Gastroesophageal sphincter (tissue), 4 donors: ENCODE results near the gene UMPS. TPM values are rescaled to one million over a fixed set of nuclear protein-coding genes. Genes with fewer than 3 reads are reported as not detected.

Experiments used
- ATAC-seq: fragments of 150-250 bp; one replicate; pipeline ENCODE4 v1.9.1; 2016; ENCODE audit warnings: mild to moderate bottlenecking, moderate library complexity
- H3K27ac ChIP-seq, 4 donors: fragments of 200-600 bp; sonication (generic) in 3 of 4; 1 replicate in 3 of 4; 2 replicates in 1 of 4; pipeline ENCODE4 v1.5.1; 2016 to 2019
- H3K27me3 ChIP-seq: fragments of 200-600 bp; sonication (generic); one replicate; pipeline ENCODE4 v1.5.1; 2019
- H3K36me3 ChIP-seq, 2 donors: fragments of 200-600 bp; sonication (generic); one replicate each; pipeline ENCODE4 v1.5.1; 2019; ENCODE audit warnings: control low read depth in 1 of 2
- H3K4me1 ChIP-seq, 3 donors: fragments of 200-600 bp; sonication (generic); 1 replicate in 2 of 3; 2 replicates in 1 of 3; pipeline ENCODE4 v1.5.1; 2016 to 2019; ENCODE audit warnings: control low read depth in 2 of 3
- H3K4me3 ChIP-seq, 2 donors: fragments of 200-600 bp; sonication (generic); one replicate each; pipeline ENCODE4 v1.5.1; 2019; ENCODE audit warnings: mild to moderate bottlenecking in 1 of 2, moderate library complexity in 1 of 2
- H3K9me3 ChIP-seq, 3 donors: fragments of 200-600 bp; sonication (generic); one replicate each; pipeline ENCODE4 v1.5.1; 2017 to 2019; ENCODE audit warnings: control low read depth in 2 of 3
- EP300 ChIP-seq: sonication (generic); formaldehyde crosslinking; IDR thresholded peaks from one replicate; pipeline ENCODE4 v1.6.1; 2017; ENCODE audit warnings: antibody characterized with exemption, mild to moderate bottlenecking
- POLR2A ChIP-seq, 2 donors: fragments of 450-650 bp; IDR thresholded peaks; one replicate each; pipeline ENCODE4 v1.6.1; 2017; ENCODE audit warnings: antibody characterized with exemption in 2 of 2, mild to moderate bottlenecking in 2 of 2, moderate library complexity in 1 of 2
- POLR2AphosphoS5 ChIP-seq: sonication (generic); formaldehyde crosslinking; IDR thresholded peaks from one replicate; pipeline ENCODE4 v1.6.1; 2017; ENCODE audit warnings: antibody characterized with exemption
- WGBS, 2 donors: methylation state at CpG; one replicate each; pipeline ENCODE4 v1.1.5; 2018; ENCODE audit warnings: low coverage in 1 of 2; 5-methylcytosine and 5-hydroxymethylcytosine counted together
- total RNA-seq, 4 donors: library from RNA; depleted of rRNA; stranded (reverse); fragments of >200 nt; gene quantifications; one replicate each; pipeline ENCODE4 v1.1.0, GENCODE V29; 2016
- TF ChIP-seq, protein P1 (sequence below), 4 experiments: fragments of 200-600 bp in 2 of 4; fragments of 450-650 bp in 2 of 4; sonication (generic) in 1 of 4; IDR thresholded peaks; one replicate each; pipeline ENCODE4 v1.5.1; 2017 to 2019; ENCODE audit warnings: antibody characterized with exemption in 4 of 4, mild to moderate bottlenecking in 2 of 4, moderate library complexity in 2 of 4

The UMPS gene
- total RNA-seq, 4 donors from 2014 or later: 18.5 to 24.3 (median 20.7) TPM

DNA sequence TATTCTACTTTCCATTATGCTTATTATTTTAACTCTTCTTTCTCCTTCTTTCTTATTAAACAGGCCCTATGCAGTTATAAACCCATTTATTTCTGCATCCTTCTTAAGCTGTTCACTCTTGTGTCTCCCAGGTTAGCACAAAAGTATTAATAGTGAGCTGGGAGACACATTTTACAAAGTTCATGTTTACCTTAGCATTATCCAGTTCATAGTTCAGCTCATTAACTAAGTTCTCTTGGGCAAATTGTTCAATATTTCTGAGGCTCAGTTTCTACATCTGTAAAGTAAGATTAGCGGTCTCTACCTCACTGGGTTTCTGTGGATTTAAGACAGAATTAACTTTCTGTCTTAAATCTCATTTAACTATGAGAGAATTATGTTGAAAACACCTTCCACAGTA lies 31.2 kb upstream of the UMPS start:
- WGBS, 2 donors: 100% methylated on average over 1 of the region's 1 CpG

DNA sequence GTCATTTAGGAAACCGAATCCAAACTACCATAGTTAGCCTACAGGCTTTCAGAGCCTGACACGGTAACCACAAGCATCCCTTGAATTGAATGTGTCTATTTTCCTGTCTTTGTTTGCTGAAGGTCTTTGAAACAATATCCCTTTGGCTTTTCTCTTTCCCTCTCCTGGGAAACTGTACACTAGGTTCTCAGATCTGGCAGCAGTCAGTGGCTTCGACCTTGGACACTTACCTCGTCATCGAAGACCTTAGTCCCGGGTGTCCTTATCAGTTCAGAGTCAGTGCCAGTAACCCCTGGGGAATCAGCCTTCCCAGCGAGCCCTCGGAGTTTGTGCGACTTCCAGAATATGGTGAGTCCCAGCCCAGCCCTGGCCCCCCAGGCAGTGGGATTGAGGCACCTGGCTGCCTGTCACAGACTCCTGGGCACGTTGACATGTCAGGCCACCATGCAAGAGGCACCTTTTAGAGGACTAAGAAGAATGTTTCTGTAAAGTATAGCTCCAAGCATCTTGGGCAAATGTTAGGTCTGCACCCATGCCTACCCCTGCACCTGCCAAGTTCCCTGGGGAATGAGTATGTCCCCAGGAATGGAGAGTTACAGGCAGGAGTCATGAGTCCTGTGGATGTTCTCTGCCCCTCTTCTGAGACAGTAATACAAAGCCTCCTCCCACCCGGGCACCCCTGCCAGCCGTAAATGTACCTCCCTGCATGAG lies 30.4 kb upstream of the UMPS start:
- 80 to 87% methylated on average over 4 to 8 of the region's 12 CpGs for WGBS, 2 donors
- Histone ChIP-seq H3K9me3 (no peaks in the 10 kb centered on the region), H3K27ac (no peak overlapping the region), H3K4me3 (no peak overlapping the region), H3K36me3 (no peaks in the 10 kb centered on the region), H3K4me1 (no peaks in the 10 kb centered on the region), H3K27me3 (no peaks in the 10 kb centered on the region)
- no peak for ATAC-seq
- TF ChIP-seq POLR2AphosphoS5 (no peak), POLR2A (IDR thresholded peaks at IDR 0.05) (no peak), EP300 (no peak)
- TF ChIP-seq, protein P1, sequence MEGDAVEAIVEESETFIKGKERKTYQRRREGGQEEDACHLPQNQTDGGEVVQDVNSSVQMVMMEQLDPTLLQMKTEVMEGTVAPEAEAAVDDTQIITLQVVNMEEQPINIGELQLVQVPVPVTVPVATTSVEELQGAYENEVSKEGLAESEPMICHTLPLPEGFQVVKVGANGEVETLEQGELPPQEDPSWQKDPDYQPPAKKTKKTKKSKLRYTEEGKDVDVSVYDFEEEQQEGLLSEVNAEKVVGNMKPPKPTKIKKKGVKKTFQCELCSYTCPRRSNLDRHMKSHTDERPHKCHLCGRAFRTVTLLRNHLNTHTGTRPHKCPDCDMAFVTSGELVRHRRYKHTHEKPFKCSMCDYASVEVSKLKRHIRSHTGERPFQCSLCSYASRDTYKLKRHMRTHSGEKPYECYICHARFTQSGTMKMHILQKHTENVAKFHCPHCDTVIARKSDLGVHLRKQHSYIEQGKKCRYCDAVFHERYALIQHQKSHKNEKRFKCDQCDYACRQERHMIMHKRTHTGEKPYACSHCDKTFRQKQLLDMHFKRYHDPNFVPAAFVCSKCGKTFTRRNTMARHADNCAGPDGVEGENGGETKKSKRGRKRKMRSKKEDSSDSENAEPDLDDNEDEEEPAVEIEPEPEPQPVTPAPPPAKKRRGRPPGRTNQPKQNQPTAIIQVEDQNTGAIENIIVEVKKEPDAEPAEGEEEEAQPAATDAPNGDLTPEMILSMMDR (IDR thresholded peaks at IDR 0.05): no peak

More for the DNA sequence above, 31.2 kb upstream of the UMPS start:
- Histone ChIP-seq H3K27me3 (no peaks in the 10 kb centered on the region), H3K4me1 (no peaks in the 10 kb centered on the region), H3K9me3 (no peaks in the 10 kb centered on the region), H3K27ac (no peak overlapping the region), H3K36me3 (no peaks in the 10 kb centered on the region), H3K4me3 (no peak overlapping the region)
- TF ChIP-seq EP300 (no peak), POLR2A (IDR thresholded peaks at IDR 0.05) (no peak), POLR2AphosphoS5 (no peak)
- TF ChIP-seq, protein P1 (IDR thresholded peaks at IDR 0.05): no peak
- no peak for ATAC-seq

DNA sequence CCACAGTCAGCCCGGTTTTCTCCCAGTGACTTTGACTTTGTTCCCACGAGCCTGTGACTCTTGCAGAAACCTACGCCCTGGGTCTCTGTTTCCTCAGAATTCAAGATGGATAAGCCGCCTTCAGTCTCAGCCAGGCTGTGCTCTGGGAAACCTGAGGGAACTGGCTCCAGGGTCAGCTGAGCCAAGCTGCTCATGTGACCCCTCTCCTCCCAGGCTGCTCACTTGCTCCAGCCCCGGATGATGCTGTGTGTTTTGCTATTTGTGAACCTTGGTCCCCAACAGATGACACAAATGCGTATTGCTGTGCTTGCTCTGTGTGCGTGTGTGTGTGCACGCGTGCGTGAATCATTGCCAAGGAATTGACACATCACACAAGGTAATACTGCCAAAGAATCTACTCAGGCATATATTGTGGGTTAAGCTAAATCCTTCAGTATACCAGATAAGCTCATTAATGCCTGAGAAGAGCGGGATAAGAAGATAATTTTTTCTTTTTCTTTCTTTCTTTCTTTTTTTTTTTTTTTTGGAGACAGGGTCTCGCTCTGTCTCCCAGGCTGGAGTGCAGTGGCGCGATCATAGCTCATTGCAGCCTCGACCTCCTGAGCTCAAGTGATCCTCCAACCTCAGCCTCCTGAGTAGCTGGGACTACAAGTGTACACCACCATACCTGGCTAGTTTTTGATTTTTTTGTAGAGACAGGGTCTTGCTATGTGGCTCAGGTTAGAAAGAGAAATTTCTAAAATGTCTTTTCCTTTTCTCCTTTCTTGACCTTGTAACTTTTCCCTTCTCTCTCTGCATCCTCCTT lies 29.2 kb upstream of the UMPS start:
- Histone ChIP-seq H3K27ac (no peak overlapping the region), H3K9me3 (no peaks in the 10 kb centered on the region), H3K27me3 (no peaks in the 10 kb centered on the region), H3K36me3 (no peaks in the 10 kb centered on the region), H3K4me1 (no peaks in the 10 kb centered on the region), H3K4me3 (no peak overlapping the region)
- TF ChIP-seq, protein P1 (IDR thresholded peaks at IDR 0.05): no peak
- TF ChIP-seq POLR2AphosphoS5 (no peak), POLR2A (IDR thresholded peaks at IDR 0.05) (no peak), EP300 (no peak)
- 86 to 89% methylated on average over 9 to 11 of the region's 15 CpGs for WGBS, 2 donors
- ATAC-seq: no peak

DNA sequence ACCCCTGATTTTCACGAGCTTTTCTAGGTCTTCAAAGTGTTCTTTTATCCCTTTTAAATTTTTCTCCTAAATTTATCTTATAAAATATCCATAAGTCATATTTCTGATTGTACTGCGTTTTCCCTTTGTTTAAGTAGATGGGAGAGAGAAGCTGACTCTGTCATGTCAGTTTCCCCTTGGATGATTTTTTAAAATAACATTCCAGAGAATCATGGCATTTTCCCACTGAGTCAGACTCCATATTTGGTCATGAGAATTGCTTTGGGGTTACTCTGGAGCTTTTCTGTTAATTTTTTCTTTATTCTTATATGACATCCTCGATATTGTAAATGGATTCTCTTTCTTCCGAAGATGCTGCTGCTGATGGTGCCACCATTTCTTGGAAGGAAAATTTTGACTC lies 28.6 kb upstream of the UMPS start:
- no peak for ATAC-seq
- WGBS, 2 donors: 63 to 70% methylated on average over 2 to 4 of the region's 4 CpGs
- TF ChIP-seq POLR2AphosphoS5 (no peak), POLR2A (IDR thresholded peaks at IDR 0.05) (no peak), EP300 (no peak)
- TF ChIP-seq, protein P1 (IDR thresholded peaks at IDR 0.05): no peak

More for the DNA sequence above, 28.6 kb upstream of the UMPS start:
- Histone ChIP-seq H3K27me3 (no peaks in the 10 kb centered on the region), H3K9me3 (no peaks in the 10 kb centered on the region), H3K27ac (no peak overlapping the region), H3K4me1 (no peaks in the 10 kb centered on the region), H3K36me3 (no peaks in the 10 kb centered on the region), H3K4me3 (no peak overlapping the region)
